Measurements from ENCODE around the gene CCNK.

Gene CCNK

GRCh38 chr14:99475660-99476059, 5.5 kb upstream of the CCNK start:
- H3K79me2 ChIP-seq (ENCODE audit: insufficient read depth, low read depth): peaks cover 67% of the 10 kb centered on the region
- peaks cover 9% of the 10 kb centered on the region for H3K4me1 ChIP-seq (ENCODE audit: low read depth, poor library complexity, severe bottlenecking)
- H3K4me3 ChIP-seq (IDR thresholded peaks at IDR 0.05; ENCODE audit: insufficient read depth, low read depth, low read length): no peak overlapping the region
- no peak overlapping the region for H3K9ac ChIP-seq
- H2AFZ ChIP-seq (ENCODE audit: low read depth): no peak overlapping the region
- no peak for TF ChIP-seq CTCF (conservative IDR thresholded peaks at IDR 0.05; ENCODE audit: low read depth, low read length)
- no peaks in the 10 kb centered on the region for H4K20me1 ChIP-seq (ENCODE audit: insufficient read depth)
- H3K27me3 ChIP-seq (ENCODE audit: insufficient read depth, low read depth): no peaks in the 10 kb centered on the region
- no peaks in the 10 kb centered on the region for H3K36me3 ChIP-seq (ENCODE audit: insufficient read depth)
- no peak overlapping the region for H3K27ac ChIP-seq
- H3K4me2 ChIP-seq: no peak overlapping the region

GRCh38 chr14:99476864-99477263, 4.3 kb upstream of the CCNK start:
- Histone ChIP-seq H4K20me1 (ENCODE audit: insufficient read depth) (no peaks in the 10 kb centered on the region), H3K4me2 (no peak overlapping the region)

GRCh38 chr14:99478128-99478527, 3.1 kb upstream of the CCNK start:
- no peaks in the 10 kb centered on the region for H3K27me3 ChIP-seq (ENCODE audit: insufficient read depth, low read depth)
- H3K27ac ChIP-seq: no peak overlapping the region
- no peak for TF ChIP-seq CTCF (conservative IDR thresholded peaks at IDR 0.05; ENCODE audit: low read depth, low read length)
- H4K20me1 ChIP-seq (ENCODE audit: insufficient read depth): no peaks in the 10 kb centered on the region; the same call in 1 of the 2 replicates
- no peak overlapping the region for H3K4me3 ChIP-seq (IDR thresholded peaks at IDR 0.05; ENCODE audit: insufficient read depth, low read depth, low read length)
- no peaks in the 10 kb centered on the region for H3K36me3 ChIP-seq (ENCODE audit: insufficient read depth)
- no peak overlapping the region for H2AFZ ChIP-seq (ENCODE audit: low read depth)
- H3K4me1 ChIP-seq (ENCODE audit: low read depth, poor library complexity, severe bottlenecking): peaks cover 17% of the 10 kb centered on the region
- H3K9ac ChIP-seq: no peak overlapping the region
- peaks cover 75% of the 10 kb centered on the region for H3K79me2 ChIP-seq (ENCODE audit: insufficient read depth, low read depth)
- H3K4me2 ChIP-seq: no peak overlapping the region

More at GRCh38 chr14:99476864-99477263, 4.3 kb upstream of the CCNK start:
- no peak for TF ChIP-seq CTCF (conservative IDR thresholded peaks at IDR 0.05; ENCODE audit: low read depth, low read length)
- peaks cover 67% of the 10 kb centered on the region for H3K79me2 ChIP-seq (ENCODE audit: insufficient read depth, low read depth)
- no peak overlapping the region for H3K27ac ChIP-seq
- H3K4me3 ChIP-seq (IDR thresholded peaks at IDR 0.05; ENCODE audit: insufficient read depth, low read depth, low read length): no peak overlapping the region
- H3K9ac ChIP-seq: no peak overlapping the region
- no peak overlapping the region for H2AFZ ChIP-seq (ENCODE audit: low read depth)
- H3K4me1 ChIP-seq (ENCODE audit: low read depth, poor library complexity, severe bottlenecking): peaks cover 9% of the 10 kb centered on the region
- H3K36me3 ChIP-seq (ENCODE audit: insufficient read depth): no peaks in the 10 kb centered on the region
- no peaks in the 10 kb centered on the region for H3K27me3 ChIP-seq (ENCODE audit: insufficient read depth, low read depth)

GRCh38 chr14:99479160-99479905, 1.9 kb upstream of the CCNK start:
- H3K36me3 ChIP-seq (ENCODE audit: insufficient read depth): no peaks in the 10 kb centered on the region
- peak overlapping the region; percentile 49; the same call in 1 of the 2 replicates for H3K9ac ChIP-seq
- peaks cover 23% of the 10 kb centered on the region for H3K4me1 ChIP-seq (ENCODE audit: low read depth, poor library complexity, severe bottlenecking)
- H3K27me3 ChIP-seq (ENCODE audit: insufficient read depth, low read depth): no peaks in the 10 kb centered on the region
- TF ChIP-seq CTCF (conservative IDR thresholded peaks at IDR 0.05; ENCODE audit: low read depth, low read length): no peak
- no peak overlapping the region for H3K4me3 ChIP-seq (IDR thresholded peaks at IDR 0.05; ENCODE audit: insufficient read depth, low read depth, low read length)
- peak overlapping the region; percentile 94 for H3K4me2 ChIP-seq
- H2AFZ ChIP-seq (ENCODE audit: low read depth): peak overlapping the region; percentile 62
- H4K20me1 ChIP-seq (ENCODE audit: insufficient read depth): peaks cover 5% of the 10 kb centered on the region
- peaks cover 83% of the 10 kb centered on the region for H3K79me2 ChIP-seq (ENCODE audit: insufficient read depth, low read depth)
- no peak overlapping the region for H3K27ac ChIP-seq
